Neural progenitor cell (in vitro differentiated cells): ENCODE results near the gene SDCCAG8.

Experiments used
- CTCF ChIP-seq: fragments of 200-600 bp; sonication (generic); IDR thresholded peaks from 2 replicates; pipeline ENCODE4 v1.5.1; 2017; ENCODE audit warnings: antibody characterized with exemption, mild to moderate bottlenecking
- EZH2 ChIP-seq: fragments of 200-600 bp; sonication (generic); IDR thresholded peaks from 2 replicates; pipeline ENCODE4 v1.6.1; 2017; ENCODE audit warnings: antibody characterized with exemption, mild to moderate bottlenecking, moderate library complexity

- TF ChIP-seq CTCF (no peak), EZH2 (no peak)
Observed at GRCh38 chr1:243462929-243463697, 207.3 kb downstream of the SDCCAG8 start.
